Measurements from ENCODE around the gene AKAP8. TPM values are rescaled to one million over a fixed set of nuclear protein-coding genes. Genes with fewer than 3 reads are reported as not detected.
A peak's percentile ranks its signal among the peaks of the same experiment; 100 is the strongest.

Gene AKAP8
- total and polyA plus RNA-seq, 12 donors: 13.0 to 45.8 (median 29.3) TPM

DNA sequence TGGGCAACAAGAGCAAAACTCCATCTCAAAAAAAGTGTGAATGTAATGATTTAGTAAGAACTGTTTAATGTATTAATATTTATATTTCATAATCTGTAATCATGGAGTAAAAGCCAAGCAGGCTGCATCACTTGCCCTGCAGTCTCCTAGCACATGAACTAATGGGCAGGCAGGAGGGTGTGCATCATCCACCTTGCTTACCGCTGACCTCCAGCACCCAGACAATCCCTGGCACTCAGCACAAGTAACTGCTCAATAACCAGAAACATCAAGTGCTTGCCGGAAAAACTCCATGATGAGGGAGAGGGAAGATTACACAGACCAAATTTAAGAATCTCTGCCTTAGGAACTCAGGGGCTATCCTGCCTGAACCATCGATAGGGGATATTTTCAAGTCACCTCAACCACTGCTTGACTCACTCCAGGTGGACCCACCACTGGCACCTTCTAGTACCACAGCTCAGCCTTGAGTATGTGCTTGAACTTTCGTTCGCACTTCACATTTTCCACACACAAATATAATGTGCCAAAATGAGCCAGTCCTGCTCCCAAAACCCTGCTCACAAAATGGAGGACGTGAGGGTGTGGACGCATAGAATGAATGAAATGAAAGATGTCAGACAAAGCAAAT is 65.8 kb downstream of the AKAP8 start:
- intact Hi-C loops (cut with DNase I): no loop called here
- WGBS, 4 donors: 44 to 48% (median 46%) methylated on average over 7 of the region's 7 CpGs
- Histone ChIP-seq H3K9me3 (replicated peaks in 1 of 3) (no peaks in the 10 kb centered on the region), H3K36me3 (replicated peaks in 1 of 2) (no peaks in the 10 kb centered on the region), H3K4me1 (replicated peaks in 1 of 2) (peaks cover 38 to 77% of the 10 kb centered on the region in 2 donors), H3K27me3 (no peaks in the 10 kb centered on the region), H3K27ac (peak overlapping the region in 2 of 5 donors; percentile 54 to 64), H3K4me3 (no peak overlapping the region)
- TF ChIP-seq, protein P1, sequence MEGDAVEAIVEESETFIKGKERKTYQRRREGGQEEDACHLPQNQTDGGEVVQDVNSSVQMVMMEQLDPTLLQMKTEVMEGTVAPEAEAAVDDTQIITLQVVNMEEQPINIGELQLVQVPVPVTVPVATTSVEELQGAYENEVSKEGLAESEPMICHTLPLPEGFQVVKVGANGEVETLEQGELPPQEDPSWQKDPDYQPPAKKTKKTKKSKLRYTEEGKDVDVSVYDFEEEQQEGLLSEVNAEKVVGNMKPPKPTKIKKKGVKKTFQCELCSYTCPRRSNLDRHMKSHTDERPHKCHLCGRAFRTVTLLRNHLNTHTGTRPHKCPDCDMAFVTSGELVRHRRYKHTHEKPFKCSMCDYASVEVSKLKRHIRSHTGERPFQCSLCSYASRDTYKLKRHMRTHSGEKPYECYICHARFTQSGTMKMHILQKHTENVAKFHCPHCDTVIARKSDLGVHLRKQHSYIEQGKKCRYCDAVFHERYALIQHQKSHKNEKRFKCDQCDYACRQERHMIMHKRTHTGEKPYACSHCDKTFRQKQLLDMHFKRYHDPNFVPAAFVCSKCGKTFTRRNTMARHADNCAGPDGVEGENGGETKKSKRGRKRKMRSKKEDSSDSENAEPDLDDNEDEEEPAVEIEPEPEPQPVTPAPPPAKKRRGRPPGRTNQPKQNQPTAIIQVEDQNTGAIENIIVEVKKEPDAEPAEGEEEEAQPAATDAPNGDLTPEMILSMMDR (IDR thresholded peaks at IDR 0.05): no peak
- TF ChIP-seq POLR2A (IDR thresholded peaks at IDR 0.05): no peak
- DNase-seq: peak in 4 of 7 donors; percentile 45 to 52 (median 50)

DNA sequence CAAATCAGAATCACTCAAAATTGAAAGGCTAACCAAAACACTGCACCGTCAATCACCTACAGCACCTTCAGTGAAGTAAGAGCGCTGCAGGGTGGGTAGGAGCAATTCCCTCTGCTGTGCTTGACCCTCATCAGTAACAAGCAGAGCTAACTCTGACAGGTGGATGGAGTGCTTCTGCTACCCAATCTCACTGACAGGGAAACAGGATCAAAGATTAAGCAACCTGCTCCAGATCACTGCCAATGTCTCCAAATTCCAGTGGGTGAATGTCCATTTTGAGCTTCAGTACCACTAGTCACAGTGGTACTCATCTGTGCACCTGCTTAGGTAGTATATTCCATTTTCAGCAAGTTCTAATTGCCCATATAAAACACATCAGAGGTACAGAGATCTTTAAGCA is 72.4 kb downstream of the AKAP8 start:
- Histone ChIP-seq H3K9me3 (replicated peaks in 1 of 3) (no peaks in the 10 kb centered on the region), H3K36me3 (replicated peaks in 1 of 2) (no peaks in the 10 kb centered on the region), H3K27me3 (no peaks in the 10 kb centered on the region), H3K4me3 (no peak overlapping the region), H3K27ac (no peak overlapping the region), H3K4me1 (replicated peaks in 1 of 2) (peaks cover 19 to 67% of the 10 kb centered on the region in 2 donors)
- TF ChIP-seq, protein P1 (IDR thresholded peaks at IDR 0.05): no peak
- TF ChIP-seq POLR2A (IDR thresholded peaks at IDR 0.05): no peak
- no peak for DNase-seq
- 89 to 100% (median 94%) methylated on average over 1 to 2 of the region's 2 CpGs for WGBS, 4 donors
- intact Hi-C loops (cut with DNase I): no loop called here

DNA sequence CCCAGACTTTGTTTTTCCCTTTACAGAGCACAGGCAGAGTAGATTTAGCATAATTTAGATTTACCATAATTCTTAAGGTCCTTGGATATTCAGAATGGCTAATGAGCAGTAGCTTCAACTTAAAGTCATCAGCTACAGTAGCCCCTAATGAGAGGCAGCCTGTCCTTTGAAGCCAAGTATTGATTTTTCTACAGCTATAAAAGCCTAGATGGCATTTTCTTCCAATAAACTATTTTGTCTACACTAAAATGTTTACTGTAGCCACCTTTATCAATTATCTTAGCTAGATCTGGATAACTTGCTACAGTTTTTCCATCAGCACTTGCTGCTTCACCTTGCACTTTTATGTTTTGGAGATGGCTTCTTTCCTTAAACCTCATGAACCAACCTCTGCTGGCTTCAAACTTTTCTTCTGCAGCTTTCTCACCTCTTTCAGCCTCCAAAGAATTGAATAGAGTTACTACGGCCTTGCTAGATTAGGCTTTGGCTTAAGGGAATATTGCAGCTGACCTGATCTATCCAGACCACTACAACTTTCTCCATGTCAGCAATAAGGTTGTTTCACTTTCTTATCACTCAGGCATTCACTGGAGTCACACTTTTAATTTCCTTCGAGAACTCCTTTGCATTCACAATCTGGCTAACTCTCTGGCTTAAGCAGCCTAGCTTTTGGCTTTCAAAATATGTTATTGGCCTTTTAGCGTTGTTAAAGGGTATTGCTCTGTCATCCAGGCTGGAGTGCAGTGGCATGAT is 73.8 kb downstream of the AKAP8 start:
- Histone ChIP-seq H3K36me3 (replicated peaks in 1 of 2) (no peaks in the 10 kb centered on the region), H3K27me3 (no peaks in the 10 kb centered on the region), H3K27ac (peak overlapping the region in 1 of 5 donors; percentile 20), H3K4me1 (replicated peaks in 1 of 2) (peaks cover 26 to 69% of the 10 kb centered on the region in 2 donors), H3K9me3 (replicated peaks in 1 of 3) (no peaks in the 10 kb centered on the region), H3K4me3 (no peak overlapping the region)
- DNase-seq: no peak
- WGBS, 4 donors: 63 to 81% (median 76%) methylated on average over 3 of the region's 3 CpGs
- intact Hi-C loops (cut with DNase I): no loop called here
- TF ChIP-seq, protein P1 (IDR thresholded peaks at IDR 0.05): no peak
- no peak for TF ChIP-seq POLR2A (IDR thresholded peaks at IDR 0.05)

- no peak for TF ChIP-seq POLR2A (IDR thresholded peaks at IDR 0.05)
- TF ChIP-seq, protein P1 (IDR thresholded peaks at IDR 0.05): no peak
- no peaks in the 10 kb centered on the region for H3K36me3 ChIP-seq (replicated peaks in 1 of 2)
- peaks cover 20 to 74% of the 10 kb centered on the region in 2 donors for H3K4me1 ChIP-seq (replicated peaks in 1 of 2)
- H3K4me3 ChIP-seq: no peak overlapping the region
- 70 to 81% (median 75%) methylated on average over 9 to 10 of the region's 10 CpGs for WGBS, 4 donors
- no peaks in the 10 kb centered on the region for H3K27me3 ChIP-seq
- peak in 1 of 7 donors; percentile 12 for DNase-seq
- H3K27ac ChIP-seq: peak overlapping the region in 1 of 5 donors; percentile 46
- H3K9me3 ChIP-seq (replicated peaks in 1 of 3): no peaks in the 10 kb centered on the region
- intact Hi-C loops (cut with DNase I): no loop called here
These were observed 75.4 kb downstream of the AKAP8 start for GRCh38 chr19:15304140-15304705.
